Daoy (cell line): ENCODE measurements around the gene SPATA12. TPM values are rescaled to one million over a fixed set of nuclear protein-coding genes. Genes with fewer than 3 reads are reported as not detected.

Experiments
- DNase-seq: peaks from one replicate; pipeline ENCODE4 v3.0.0-alpha.2; 2015; ENCODE audit warnings: low read depth
- total RNA-seq: library from RNA; depleted of rRNA; stranded (reverse); fragments of >200 nt; shearing (Covaris generic); gene quantifications from 2 replicates; pipeline ENCODE4 v1.2.3, GENCODE V29; 2014; rRNA removed

The SPATA12 gene
- total RNA-seq, 1 experiment from 2014 or later, result 0.34 TPM

GRCh38 chr3:57116501-57116900 is 56.0 kb downstream of the SPATA12 start:
- DNase-seq, result no peak

GRCh38 chr3:57118254-57118653 is 57.8 kb downstream of the SPATA12 start:
- DNase-seq, result no peak

- no peak for DNase-seq
Observed at GRCh38 chr3:57120040-57120439, 59.6 kb downstream of the SPATA12 start.

DNA sequence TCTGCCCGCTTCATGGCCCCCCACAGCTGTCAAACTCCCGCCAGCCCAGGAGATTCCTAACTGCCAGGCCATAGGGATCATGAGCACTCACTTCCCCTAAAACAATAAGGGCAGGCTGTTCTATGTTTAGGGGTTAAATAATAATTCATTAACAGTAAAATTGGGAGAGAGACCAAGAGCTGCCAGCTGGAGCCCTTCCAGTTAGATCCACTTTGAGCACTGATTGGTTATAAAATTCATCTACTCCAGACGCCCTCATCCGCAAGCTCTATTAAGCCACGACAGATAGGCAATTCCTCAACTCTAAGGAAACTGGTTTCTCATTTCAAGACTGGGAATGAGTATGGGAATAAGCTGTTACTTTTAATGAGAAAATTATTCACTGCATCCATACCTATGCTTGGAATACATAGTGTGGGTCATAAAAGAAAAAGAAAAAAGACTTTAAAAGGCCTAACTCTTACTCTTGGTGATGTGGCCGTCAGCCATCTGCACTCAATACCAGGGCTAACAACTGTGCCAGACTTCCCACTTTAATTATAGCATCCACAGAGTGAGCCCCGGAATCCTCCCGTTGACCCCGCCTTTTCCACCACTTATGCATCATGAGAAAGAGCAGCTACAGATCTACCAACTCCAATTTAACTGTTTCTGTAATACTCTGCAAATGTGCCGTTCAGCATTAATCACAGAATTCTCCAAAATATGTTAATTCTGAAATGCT is 60.1 kb downstream of the SPATA12 start:
- DNase-seq, result no peak

Other genes starting within 250 kb of the SPATA12 start
- gene IL17RD, start 104.7 kb downstream of the SPATA12 start, total RNA-seq, result 0.46 and 0.71 TPM in 2 replicates
- gene HESX1, start 139.3 kb downstream of the SPATA12 start, total RNA-seq, result 0.11 TPM in 1 of 2 replicates, not detected in the other
- gene APPL1, start 167.1 kb downstream of the SPATA12 start, total RNA-seq, result 23.3 and 30.7 TPM in 2 replicates
- not detected in 2 replicates for gene ASB14, start 232.0 kb downstream of the SPATA12 start, total RNA-seq